Islet precursor cell (in vitro differentiated cells): ENCODE data around the gene SLC25A11.
"Not testable (repeated sequence)": the region's sequence is repeated elsewhere in the genome, so short reads cannot be mapped to it uniquely, and the experiment has no call there.

ENCODE experiments used
- DNase-seq: peaks from one replicate; pipeline ENCODE4 v3.0.0-alpha.2; 2018

SLC25A11 gene

GRCh38 chr17:4919511-4920047 is 20.3 kb downstream of the SLC25A11 start:
- DNase-seq = peak; percentile 63

GRCh38 chr17:4914551-4914950 is 25.3 kb downstream of the SLC25A11 start:
- DNase-seq = not testable (repeated sequence)

- DNase-seq = no peak
Observed at GRCh38 chr17:4913994-4914393, 25.9 kb downstream of the SLC25A11 start.

GRCh38 chr17:4908711-4909496 is 30.9 kb downstream of the SLC25A11 start:
- DNase-seq = peak; percentile 100

GRCh38 chr17:4908301-4908700 is 31.5 kb downstream of the SLC25A11 start:
- DNase-seq = peak; percentile 96

- DNase-seq = not testable (repeated sequence)
Observed at GRCh38 chr17:4906642-4907041, 33.2 kb downstream of the SLC25A11 start.

GRCh38 chr17:4903051-4903818 is 36.6 kb downstream of the SLC25A11 start, which contains the start of gene CHRNE:
Gene CHRNE (minus strand): TSS chr17:4903098. CDS start chr17:4903063, 35 bp downstream.
- DNase-seq = peak; percentile 95

GRCh38 chr17:4902540-4902939 is 37.3 kb downstream of the SLC25A11 start:
- DNase-seq = no peak

GRCh38 chr17:4901648-4902344 is 38.0 kb downstream of the SLC25A11 start:
- no peak for DNase-seq

GRCh38 chr17:4901108-4901647 is 38.7 kb downstream of the SLC25A11 start:
- no peak for DNase-seq

GRCh38 chr17:4900231-4901107 is 39.4 kb downstream of the SLC25A11 start:
- DNase-seq = peak; percentile 84

- DNase-seq = peak; percentile 88
Observed at GRCh38 chr17:4899341-4900230, 40.3 kb downstream of the SLC25A11 start, which contains the start of gene C17orf107. Gene C17orf107 (plus strand): TSS chr17:4899536. CDS start chr17:4899763, 227 bp downstream.

- DNase-seq = no peak
Observed at GRCh38 chr17:4898927-4899326, 40.9 kb downstream of the SLC25A11 start.

GRCh38 chr17:4898351-4898750 is 41.5 kb downstream of the SLC25A11 start:
- DNase-seq = no peak

- DNase-seq = no peak
Observed at GRCh38 chr17:4897785-4898184, 42.1 kb downstream of the SLC25A11 start.

- DNase-seq = no peak
Observed at GRCh38 chr17:4897198-4897687, 42.6 kb downstream of the SLC25A11 start.

GRCh38 chr17:4896332-4897197 is 43.3 kb downstream of the SLC25A11 start:
- DNase-seq = no peak

GRCh38 chr17:4895657-4896331 is 44.1 kb downstream of the SLC25A11 start:
- peak; percentile 80 for DNase-seq

- DNase-seq = peak; percentile 49
Observed at GRCh38 chr17:4895121-4895520, 44.7 kb downstream of the SLC25A11 start.
